ENCODE results near the gene ERO1B. TPM values are rescaled to one million over a fixed set of nuclear protein-coding genes. Genes with fewer than 3 reads are reported as not detected.

Gene ERO1B
- total RNA-seq, 1 experiment from 2014 or later: 5.4 TPM

- ChIA-PET RAD21 (ENCODE audit: low non-redundant PET in 1 of 2, low total read pairs in 2 of 2, uncharacterized antibody in 2 of 2, unreplicated experiment in 2 of 2) (no interaction called here), POLR2A (no interaction called here), CTCF (no interaction called here)
- Histone ChIP-seq H3K79me2 (ENCODE audit: insufficient read depth, low read length) (no peaks in the 10 kb centered on the region), H3K9me2 (ENCODE audit: insufficient read depth) (no peaks in the 10 kb centered on the region), H3K9ac (ENCODE audit: low read length) (no peak overlapping the region), H3K36me3 (ENCODE audit: control insufficient read depth in 1 of 2, insufficient read depth in 2 of 2, low read length in 2 of 2) (no peaks in the 10 kb centered on the region), H2AFZ (ENCODE audit: low read depth, low read length, poor library complexity, severe bottlenecking) (no peak overlapping the region), H3K9me3 (ENCODE audit: control insufficient read depth in 1 of 2, insufficient read depth in 1 of 2, low read depth in 1 of 2, low read length in 2 of 2) (no peaks in the 10 kb centered on the region), H3K4me3 (replicated peaks in 1 of 2; ENCODE audit: low read depth in 1 of 2, low read length in 2 of 2) (no peak overlapping the region), H3K4me2 (ENCODE audit: low read length) (no peak overlapping the region), H3K27ac (ENCODE audit: low read depth, low read length) (no peak overlapping the region), H3K4me1 (ENCODE audit: control insufficient read depth in 1 of 2, insufficient read depth in 2 of 2, low read length in 2 of 2) (no peaks in the 10 kb centered on the region), H4K20me1 (ENCODE audit: insufficient read depth) (no peaks in the 10 kb centered on the region), H3K27me3 (ENCODE audit: insufficient read depth, low read length) (no peaks in the 10 kb centered on the region)
- no TSS peak for BruUV-seq (replicated peaks)
- intact Hi-C loops (cut with micrococcal nuclease): no loop called here
- no peak for DNase-seq (ENCODE audit: low read depth, low spot score)
- ATAC-seq: no peak
- no peak for TF ChIP-seq EZH2phosphoT487 (IDR thresholded peaks at IDR 0.05; ENCODE audit: borderline replicate concordance)
- TF ChIP-seq SRF (IDR thresholded peaks at IDR 0.05; ENCODE audit: low read depth): no peak
- no peak for TF ChIP-seq TCF7L2 (IDR thresholded peaks at IDR 0.05; ENCODE audit: borderline replicate concordance, extremely low read depth, insufficient read depth, insufficient read length)
- no peak for TF ChIP-seq ATF3 (IDR thresholded peaks at IDR 0.05)
- TF ChIP-seq CEBPB (IDR thresholded peaks at IDR 0.05; ENCODE audit: low read depth): no peak
Observed at GRCh38 chr1:236214761-236215160, 67.0 kb downstream of the ERO1B start.

GRCh38 chr1:236213534-236213933 lies 68.2 kb downstream of the ERO1B start:
- ChIA-PET POLR2A (no interaction called here), CTCF (no interaction called here), RAD21 (ENCODE audit: low non-redundant PET in 1 of 2, low total read pairs in 2 of 2, uncharacterized antibody in 2 of 2, unreplicated experiment in 2 of 2) (no interaction called here)
- H3K9me3 ChIP-seq (ENCODE audit: control insufficient read depth in 1 of 2, insufficient read depth in 1 of 2, low read depth in 1 of 2, low read length in 2 of 2): no peaks in the 10 kb centered on the region
- H3K9me2 ChIP-seq (ENCODE audit: insufficient read depth): no peaks in the 10 kb centered on the region
- H3K36me3 ChIP-seq (ENCODE audit: control insufficient read depth in 1 of 2, insufficient read depth in 2 of 2, low read length in 2 of 2): no peaks in the 10 kb centered on the region
- H3K27me3 ChIP-seq (ENCODE audit: insufficient read depth, low read length): no peaks in the 10 kb centered on the region
- no peaks in the 10 kb centered on the region for H3K4me1 ChIP-seq (ENCODE audit: control insufficient read depth in 1 of 2, insufficient read depth in 2 of 2, low read length in 2 of 2)
- no peak overlapping the region for H3K9ac ChIP-seq (ENCODE audit: low read length)
- no peaks in the 10 kb centered on the region for H3K79me2 ChIP-seq (ENCODE audit: insufficient read depth, low read length)
- H4K20me1 ChIP-seq (ENCODE audit: insufficient read depth): no peaks in the 10 kb centered on the region
- BruUV-seq (replicated peaks): no TSS peak
- no peak overlapping the region for H3K4me2 ChIP-seq (ENCODE audit: low read length)
- H2AFZ ChIP-seq (ENCODE audit: low read depth, low read length, poor library complexity, severe bottlenecking): no peak overlapping the region
- no peak for DNase-seq (ENCODE audit: low read depth, low spot score)
- intact Hi-C loops (cut with micrococcal nuclease): no loop called here
- TF ChIP-seq RAD21 (IDR thresholded peaks at IDR 0.05; ENCODE audit: low read depth) (no peak), REST (IDR thresholded peaks at IDR 0.05; ENCODE audit: low read depth) (no peak), POLR2A (IDR thresholded peaks at IDR 0.05; ENCODE audit: borderline replicate concordance, extremely low read depth, insufficient read depth, insufficient read length) (no peak), YY1 (IDR thresholded peaks at IDR 0.05; ENCODE audit: extremely low read depth, insufficient replicate concordance, low read depth, low read length) (no peak), SRF (IDR thresholded peaks at IDR 0.05; ENCODE audit: low read depth) (no peak), ZBTB33 (IDR thresholded peaks at IDR 0.05; ENCODE audit: extremely low read depth, insufficient replicate concordance, low read length) (no peak), ZFX (IDR thresholded peaks at IDR 0.05) (no peak), TCF7L2 (IDR thresholded peaks at IDR 0.05; ENCODE audit: borderline replicate concordance, extremely low read depth, insufficient read depth, insufficient read length) (no peak), MAX (IDR thresholded peaks at IDR 0.05) (no peak), SIN3A (IDR thresholded peaks at IDR 0.05; ENCODE audit: low read depth) (no peak), CEBPB (IDR thresholded peaks at IDR 0.05; ENCODE audit: low read depth) (no peak), FOSL1 (IDR thresholded peaks at IDR 0.05; ENCODE audit: low read depth) (no peak), ATF3 (IDR thresholded peaks at IDR 0.05) (no peak)
- H3K4me3 ChIP-seq (replicated peaks in 1 of 2; ENCODE audit: low read depth in 1 of 2, low read length in 2 of 2): no peak overlapping the region
- H3K27ac ChIP-seq (ENCODE audit: low read depth, low read length): no peak overlapping the region
- ATAC-seq: no peak
